GM12864 (cell line): ENCODE data around the gene CPVL.

Experiments
- DNase-seq: peaks from one replicate; pipeline ENCODE4 v3.0.0-alpha.2; 2011; ENCODE audit warnings: low read depth
- H3K4me3 ChIP-seq: 2 replicates; pipeline ENCODE4 v1.5.1; 2011; ENCODE audit warnings: mild to moderate bottlenecking, low read depth, low read length, control low read depth
- CTCF ChIP-seq: IDR thresholded peaks from 2 replicates; pipeline ENCODE4 v1.5.1; 2011; ENCODE audit warnings: low read depth, mild to moderate bottlenecking, moderate library complexity, low read length, control low read depth, inconsistent platforms; ENCODE audit errors: missing control alignments

The CPVL gene

GRCh38 chr7:28990200-28990960 is 156.0 kb downstream of the CPVL start:
- no peak overlapping the region for H3K4me3 ChIP-seq
- no peak for DNase-seq
- TF ChIP-seq CTCF = no peak

GRCh38 chr7:28989211-28989980 is 156.9 kb downstream of the CPVL start:
- DNase-seq = no peak
- no peak for TF ChIP-seq CTCF
- H3K4me3 ChIP-seq = no peak overlapping the region

GRCh38 chr7:28988810-28989209 is 157.5 kb downstream of the CPVL start:
- DNase-seq = no peak

GRCh38 chr7:28988091-28988490 is 158.2 kb downstream of the CPVL start:
- no peak for DNase-seq
- H3K4me3 ChIP-seq = no peak overlapping the region
- no peak for TF ChIP-seq CTCF

More at GRCh38 chr7:28988810-28989209, 157.5 kb downstream of the CPVL start:
- no peak overlapping the region for H3K4me3 ChIP-seq
- no peak for TF ChIP-seq CTCF

- TF ChIP-seq CTCF = no peak
- H3K4me3 ChIP-seq = no peak overlapping the region
- no peak for DNase-seq
These were observed 159.6 kb downstream of the CPVL start for GRCh38 chr7:28986765-28987110.

GRCh38 chr7:28986028-28986764 is 160.1 kb downstream of the CPVL start:
- no peak overlapping the region for H3K4me3 ChIP-seq
- TF ChIP-seq CTCF = no peak

More at GRCh38 chr7:28986028-28986764, 160.1 kb downstream of the CPVL start:
- no peak for DNase-seq
